IMR-90 (cell line): ENCODE data around the gene EVPL.

Experiments used
- BHLHE40 ChIP-seq: fragments of 150-350 bp; IDR thresholded peaks from 2 replicates; pipeline ENCODE4 v1.6.1; 2016; ENCODE audit warnings: mild to moderate bottlenecking, low read depth, low read length
- CHD1 ChIP-seq: IDR thresholded peaks from 2 replicates; pipeline ENCODE4 v1.6.1; 2012; ENCODE audit warnings: low read depth, low read length, improper control_type of control experiment
- FOS ChIP-seq: fragments of 150-350 bp; IDR thresholded peaks from 2 replicates; pipeline ENCODE4 v1.6.1; 2016; ENCODE audit warnings: low read depth, low read length
- MAFK ChIP-seq: IDR thresholded peaks from 2 replicates; pipeline ENCODE4 v1.6.1; 2012; ENCODE audit warnings: low read depth, low read length, improper control_type of control experiment
- MXI1 ChIP-seq: IDR thresholded peaks from 2 replicates; pipeline ENCODE4 v1.6.1; 2012; ENCODE audit warnings: low read depth, mild to moderate bottlenecking, low read length, moderate library complexity, borderline replicate concordance
- NFE2L2 ChIP-seq: fragments of 150-350 bp; IDR thresholded peaks from 2 replicates; pipeline ENCODE4 v1.6.1; 2016; ENCODE audit warnings: low read depth, mild to moderate bottlenecking, low read length
- POLR2A ChIP-seq: IDR thresholded peaks from 2 replicates; pipeline ENCODE4 v1.6.1; 2012; ENCODE audit warnings: mild to moderate bottlenecking, low read depth, low read length
- RAD21 ChIP-seq: IDR thresholded peaks from 2 replicates; pipeline ENCODE4 v1.6.1; 2012; ENCODE audit warnings: low read length, improper control_type of control experiment
- RCOR1 ChIP-seq: IDR thresholded peaks from 2 replicates; pipeline ENCODE4 v1.6.1; 2012; ENCODE audit warnings: mild to moderate bottlenecking, low read length, improper control_type of control experiment; ENCODE audit not compliant: insufficient replicate concordance
- RFX5 ChIP-seq: IDR thresholded peaks from 2 replicates; pipeline ENCODE4 v1.8.0; 2012; ENCODE audit warnings: low read depth, mild to moderate bottlenecking, low read length, moderate library complexity
- SMC3 ChIP-seq: fragments of 150-350 bp; IDR thresholded peaks from 2 replicates; pipeline ENCODE4 v1.6.1; 2016; ENCODE audit warnings: low read depth, mild to moderate bottlenecking, antibody characterized with exemption, low read length, moderate library complexity
- TF ChIP-seq, protein P1 (sequence below): conservative IDR thresholded peaks from 2 replicates; pipeline ENCODE4 v1.5.1; 2012; ENCODE audit warnings: mild to moderate bottlenecking, low read depth, low read length, improper control_type of control experiment
- TF ChIP-seq, protein P2 (sequence below): fragments of 150-350 bp; IDR thresholded peaks from 2 replicates; pipeline ENCODE4 v1.6.1; 2017; ENCODE audit warnings: mild to moderate bottlenecking, antibody characterized with exemption, low read length, low read depth
- TF ChIP-seq, protein P3 (sequence below): fragments of 150-350 bp; IDR thresholded peaks from 2 replicates; pipeline ENCODE4 v1.6.1; 2016; ENCODE audit warnings: low read depth, mild to moderate bottlenecking, low read length, moderate library complexity, borderline replicate concordance

DNA sequence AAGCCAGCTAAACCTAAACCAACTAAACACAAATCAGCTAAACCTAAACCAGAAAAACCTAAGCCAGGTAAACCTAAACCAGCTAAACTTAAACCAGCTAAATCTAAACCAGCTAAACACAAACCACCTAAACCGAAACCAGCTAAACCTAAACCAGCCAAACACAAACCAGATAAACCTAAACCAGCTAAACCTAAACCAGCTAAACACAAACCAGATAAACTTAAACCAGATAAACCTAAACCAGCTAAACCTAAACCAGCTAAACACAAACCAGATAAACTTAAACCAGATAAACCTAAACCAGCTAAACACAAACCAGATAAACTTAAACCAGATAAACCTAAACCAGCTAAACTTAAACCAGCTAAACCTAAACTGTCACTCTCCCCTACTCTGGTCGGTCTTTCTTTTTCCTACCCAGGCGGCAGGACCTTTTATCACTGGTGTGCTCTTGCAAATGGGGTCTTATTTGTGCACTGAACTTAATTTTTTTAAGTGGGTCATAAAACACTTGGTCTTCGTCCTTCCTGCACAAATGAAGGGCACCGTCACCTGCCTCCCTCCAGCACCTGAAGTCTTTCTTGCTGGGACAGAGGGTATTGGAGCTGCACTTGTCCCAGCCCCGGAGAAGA is 7.2 kb downstream of the EVPL start:
- TF ChIP-seq, protein P1, sequence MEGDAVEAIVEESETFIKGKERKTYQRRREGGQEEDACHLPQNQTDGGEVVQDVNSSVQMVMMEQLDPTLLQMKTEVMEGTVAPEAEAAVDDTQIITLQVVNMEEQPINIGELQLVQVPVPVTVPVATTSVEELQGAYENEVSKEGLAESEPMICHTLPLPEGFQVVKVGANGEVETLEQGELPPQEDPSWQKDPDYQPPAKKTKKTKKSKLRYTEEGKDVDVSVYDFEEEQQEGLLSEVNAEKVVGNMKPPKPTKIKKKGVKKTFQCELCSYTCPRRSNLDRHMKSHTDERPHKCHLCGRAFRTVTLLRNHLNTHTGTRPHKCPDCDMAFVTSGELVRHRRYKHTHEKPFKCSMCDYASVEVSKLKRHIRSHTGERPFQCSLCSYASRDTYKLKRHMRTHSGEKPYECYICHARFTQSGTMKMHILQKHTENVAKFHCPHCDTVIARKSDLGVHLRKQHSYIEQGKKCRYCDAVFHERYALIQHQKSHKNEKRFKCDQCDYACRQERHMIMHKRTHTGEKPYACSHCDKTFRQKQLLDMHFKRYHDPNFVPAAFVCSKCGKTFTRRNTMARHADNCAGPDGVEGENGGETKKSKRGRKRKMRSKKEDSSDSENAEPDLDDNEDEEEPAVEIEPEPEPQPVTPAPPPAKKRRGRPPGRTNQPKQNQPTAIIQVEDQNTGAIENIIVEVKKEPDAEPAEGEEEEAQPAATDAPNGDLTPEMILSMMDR: no peak
- TF ChIP-seq, protein P2, sequence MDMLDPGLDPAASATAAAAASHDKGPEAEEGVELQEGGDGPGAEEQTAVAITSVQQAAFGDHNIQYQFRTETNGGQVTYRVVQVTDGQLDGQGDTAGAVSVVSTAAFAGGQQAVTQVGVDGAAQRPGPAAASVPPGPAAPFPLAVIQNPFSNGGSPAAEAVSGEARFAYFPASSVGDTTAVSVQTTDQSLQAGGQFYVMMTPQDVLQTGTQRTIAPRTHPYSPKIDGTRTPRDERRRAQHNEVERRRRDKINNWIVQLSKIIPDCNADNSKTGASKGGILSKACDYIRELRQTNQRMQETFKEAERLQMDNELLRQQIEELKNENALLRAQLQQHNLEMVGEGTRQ: no peak
- TF ChIP-seq RFX5 (no peak), POLR2A (no peak), CHD1 (no peak), BHLHE40 (no peak), SMC3 (no peak), FOS (no peak), RCOR1 (no peak), RAD21 (no peak), MAFK (no peak), NFE2L2 (no peak), MXI1 (no peak)
- TF ChIP-seq, protein P3, sequence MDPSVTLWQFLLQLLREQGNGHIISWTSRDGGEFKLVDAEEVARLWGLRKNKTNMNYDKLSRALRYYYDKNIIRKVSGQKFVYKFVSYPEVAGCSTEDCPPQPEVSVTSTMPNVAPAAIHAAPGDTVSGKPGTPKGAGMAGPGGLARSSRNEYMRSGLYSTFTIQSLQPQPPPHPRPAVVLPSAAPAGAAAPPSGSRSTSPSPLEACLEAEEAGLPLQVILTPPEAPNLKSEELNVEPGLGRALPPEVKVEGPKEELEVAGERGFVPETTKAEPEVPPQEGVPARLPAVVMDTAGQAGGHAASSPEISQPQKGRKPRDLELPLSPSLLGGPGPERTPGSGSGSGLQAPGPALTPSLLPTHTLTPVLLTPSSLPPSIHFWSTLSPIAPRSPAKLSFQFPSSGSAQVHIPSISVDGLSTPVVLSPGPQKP: no peak
